Activated T-cell treated with anti-CD3 and anti-CD28 coated beads, Interleukin-2, amount 50 U/mL, for 72 hours (primary cell): Measurements from ENCODE around the gene SARDH. TPM values are rescaled to one million over a fixed set of nuclear protein-coding genes. Genes with fewer than 3 reads are reported as not detected.

Experiments
- ATAC-seq, 2 donors: fragments of 150-1000 bp; cut with Tn5 transposase; replicated peaks in 1 of 2; 2 replicates each; pipeline ENCODE4 v1.10.0; 2021; ENCODE audit warnings: moderate library complexity in 2 of 2, mild to moderate bottlenecking in 1 of 2
- DNase-seq, 2 donors: peaks; one replicate each; pipeline ENCODE4 v3.0.0; 2021 to 2022; ENCODE audit warnings: mixed read lengths in 1 of 2
- H3K27ac Mint-ChIP-seq: one replicate; pipeline ENCODE4 v1.8.0; 2022; ENCODE audit warnings: mild to moderate bottlenecking, moderate library complexity, mixed read lengths
- H3K27me3 Mint-ChIP-seq: one replicate; pipeline ENCODE4 v1.8.0; 2022; ENCODE audit warnings: low read depth, mixed read lengths
- H3K36me3 Mint-ChIP-seq, 2 donors: one replicate each; pipeline ENCODE4 v1.8.0; 2022; ENCODE audit warnings: mixed read lengths in 2 of 2, mild to moderate bottlenecking in 1 of 2; ENCODE audit not compliant: insufficient read depth in 2 of 2
- H3K4me1 Mint-ChIP-seq: one replicate; pipeline ENCODE4 v1.8.0; 2022; ENCODE audit warnings: low read depth, mixed read lengths
- H3K4me3 Mint-ChIP-seq, 2 donors: one replicate each; pipeline ENCODE4 v1.8.0; 2022; ENCODE audit warnings: mild to moderate bottlenecking in 2 of 2, mixed read lengths in 2 of 2, moderate library complexity in 2 of 2
- H3K9me3 Mint-ChIP-seq, 2 donors: one replicate each; pipeline ENCODE4 v1.8.0; 2022; ENCODE audit warnings: mixed read lengths in 2 of 2
- total RNA-seq, 2 donors: library from RNA; stranded (reverse); gene quantifications; one replicate each; pipeline ENCODE4 v1.2.3, GENCODE V29; 2022

SARDH gene
- total RNA-seq, 2 donors from 2014 or later: 1.6 to 4.7 TPM

GRCh38 chr9:133716564-133717112 lies 21.5 kb downstream of the SARDH start:
- no peak overlapping the region for H3K4me3 Mint-ChIP-seq
- peaks cover 0 to 3% of the 10 kb centered on the region in 2 donors for H3K36me3 Mint-ChIP-seq
- no peak for DNase-seq
- H3K27ac Mint-ChIP-seq: no peak overlapping the region
- H3K4me1 Mint-ChIP-seq: no peaks in the 10 kb centered on the region
- no peak for ATAC-seq
- peaks cover 5% of the 10 kb centered on the region for H3K27me3 Mint-ChIP-seq
- peaks cover 0 to 3% of the 10 kb centered on the region in 2 donors for H3K9me3 Mint-ChIP-seq

GRCh38 chr9:133715866-133716563 lies 22.1 kb downstream of the SARDH start:
- Mint-ChIP-seq H3K4me3 (no peak overlapping the region), H3K4me1 (no peaks in the 10 kb centered on the region), H3K9me3 (peaks cover 0 to 3% of the 10 kb centered on the region in 2 donors), H3K36me3 (peaks cover 0 to 3% of the 10 kb centered on the region in 2 donors), H3K27me3 (peaks cover 5% of the 10 kb centered on the region), H3K27ac (no peak overlapping the region)
- ATAC-seq (peak in 1 of 2 donors; percentile 29), DNase-seq (peak; percentile 23 to 29)

DNA sequence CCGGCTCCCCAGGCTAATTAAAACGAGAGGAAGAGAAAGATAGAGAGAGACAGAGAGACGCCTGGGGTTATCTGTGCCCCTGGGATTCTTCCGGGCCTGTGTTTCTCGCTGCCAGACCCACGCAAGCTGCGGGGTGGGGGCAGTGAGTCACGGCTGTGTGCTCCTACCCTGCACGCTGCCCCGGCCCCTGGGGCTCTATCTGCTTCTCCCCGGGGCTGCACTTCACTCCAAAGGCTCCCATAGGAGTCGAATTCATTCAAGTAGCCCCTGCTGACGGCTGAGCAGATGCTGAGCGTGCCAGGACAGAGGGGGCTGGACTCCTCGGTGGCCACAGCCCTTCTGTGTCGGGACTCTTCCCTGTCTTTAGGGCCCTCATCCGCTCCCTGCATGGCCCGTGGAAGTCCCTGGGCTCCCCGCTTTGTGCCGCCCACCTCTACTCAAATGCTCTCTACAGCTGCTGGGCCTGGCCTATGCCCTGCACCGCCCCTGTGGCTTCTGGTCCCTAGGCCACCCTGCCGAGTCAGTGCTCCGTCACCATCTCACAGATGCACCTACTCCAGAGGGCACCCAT lies 22.8 kb downstream of the SARDH start:
- Mint-ChIP-seq H3K4me3 (no peak overlapping the region), H3K27ac (no peak overlapping the region), H3K27me3 (peaks cover 5% of the 10 kb centered on the region), H3K36me3 (no peaks in the 10 kb centered on the region), H3K4me1 (no peaks in the 10 kb centered on the region), H3K9me3 (no peaks in the 10 kb centered on the region)
- ATAC-seq: no peak
- no peak for DNase-seq

- Mint-ChIP-seq H3K4me1 (no peaks in the 10 kb centered on the region), H3K36me3 (no peaks in the 10 kb centered on the region), H3K9me3 (no peaks in the 10 kb centered on the region), H3K27me3 (peaks cover 5% of the 10 kb centered on the region), H3K27ac (no peak overlapping the region), H3K4me3 (no peak overlapping the region)
- ATAC-seq (no peak), DNase-seq (no peak)
Observed at GRCh38 chr9:133714606-133715294, 23.4 kb downstream of the SARDH start.

GRCh38 chr9:133713960-133714495 lies 24.1 kb downstream of the SARDH start:
- Mint-ChIP-seq H3K27ac (no peak overlapping the region), H3K9me3 (no peaks in the 10 kb centered on the region), H3K27me3 (peaks cover 3% of the 10 kb centered on the region)

DNA sequence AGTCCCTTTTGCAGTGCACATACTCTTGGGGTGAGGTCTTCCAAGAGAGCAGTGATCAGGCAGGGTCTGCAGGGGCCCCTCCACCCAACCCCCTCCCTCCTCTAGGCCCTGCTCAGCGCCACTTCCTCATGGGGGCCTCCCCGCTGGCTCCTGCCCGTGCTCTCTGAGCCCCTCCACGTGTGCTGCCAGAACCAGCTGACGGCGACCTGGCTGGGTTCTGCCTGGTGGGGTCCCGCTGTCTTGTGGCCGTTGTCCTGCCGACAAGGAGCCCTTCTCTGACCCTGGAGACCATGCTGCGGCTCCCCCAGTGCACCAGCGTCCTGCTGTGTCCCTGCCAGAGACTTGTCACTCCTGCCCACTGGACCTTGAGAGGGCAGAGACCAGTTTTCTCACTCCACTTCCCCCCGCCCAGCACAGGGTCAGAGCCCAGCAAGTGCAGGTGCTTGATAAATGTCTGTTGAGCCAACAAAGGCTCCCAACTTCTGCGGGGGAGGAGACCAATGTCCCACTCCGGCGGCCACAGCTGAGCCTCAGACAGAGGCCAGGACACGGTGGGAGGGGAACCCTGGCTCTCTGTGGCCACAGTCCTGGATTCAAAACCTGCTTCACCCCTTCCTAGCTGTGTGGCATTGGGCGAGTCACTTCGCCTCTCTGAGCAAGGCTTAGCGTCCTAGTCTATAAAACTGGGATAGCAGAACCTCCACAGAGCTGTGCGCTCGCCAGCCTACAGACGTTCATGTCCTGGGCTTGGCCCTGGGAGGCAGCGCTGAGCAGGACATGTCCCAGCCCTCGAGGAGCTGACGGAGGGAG lies 24.8 kb downstream of the SARDH start:
- Mint-ChIP-seq H3K27me3 (no peaks in the 10 kb centered on the region), H3K4me3 (no peak overlapping the region), H3K9me3 (no peaks in the 10 kb centered on the region), H3K36me3 (no peaks in the 10 kb centered on the region), H3K4me1 (peaks cover 11% of the 10 kb centered on the region), H3K27ac (no peak overlapping the region)
- DNase-seq (no peak), ATAC-seq (no peak)

More at GRCh38 chr9:133713960-133714495, 24.1 kb downstream of the SARDH start:
- H3K4me3 Mint-ChIP-seq: no peak overlapping the region
- no peaks in the 10 kb centered on the region for H3K36me3 Mint-ChIP-seq
- ATAC-seq: no peak
- no peak for DNase-seq
- H3K4me1 Mint-ChIP-seq: peaks cover 7% of the 10 kb centered on the region

DNA sequence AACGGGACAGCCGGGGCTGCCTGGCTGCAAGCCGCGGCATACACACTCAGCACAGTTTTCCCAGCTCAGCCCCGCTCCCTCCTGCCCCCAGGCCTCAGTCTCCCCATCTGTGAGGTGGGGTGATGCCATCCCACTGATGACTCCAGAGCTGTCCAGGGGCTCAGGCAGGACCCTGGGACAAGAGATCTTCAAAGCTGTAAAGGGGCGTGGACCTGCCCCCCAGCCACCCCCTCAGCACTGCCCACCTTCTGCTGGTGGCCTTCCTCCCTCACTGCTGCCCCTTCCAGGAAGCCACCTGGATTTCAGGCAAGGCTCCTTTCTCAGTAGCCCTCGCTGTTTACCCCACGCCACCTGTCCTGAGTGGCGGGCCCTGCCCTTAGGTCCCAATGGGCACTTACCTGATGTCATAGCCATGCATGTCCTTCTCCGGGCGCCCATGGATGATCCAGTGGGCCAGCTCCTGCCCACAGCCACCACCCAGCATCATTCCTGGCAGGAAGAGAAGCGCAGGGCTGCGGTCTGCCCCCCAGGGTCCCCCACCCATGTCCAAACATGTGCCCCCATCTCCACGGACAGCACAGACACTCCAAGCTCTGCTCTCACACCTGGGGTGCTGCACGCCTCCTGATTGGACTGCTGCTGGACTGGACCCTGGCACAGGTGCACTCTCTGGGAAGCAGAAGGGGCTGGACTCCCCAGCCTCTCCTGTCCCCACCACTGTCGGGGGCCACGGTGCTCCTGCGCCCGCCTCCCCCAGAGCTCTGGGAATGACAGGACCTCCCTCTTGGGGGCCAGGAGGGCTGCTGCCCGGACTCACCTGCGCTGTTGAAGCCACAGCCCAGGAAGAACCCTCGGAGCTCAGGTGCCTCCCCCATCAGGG lies 25.7 kb downstream of the SARDH start:
- Mint-ChIP-seq H3K4me1 (peaks cover 12% of the 10 kb centered on the region), H3K27ac (no peak overlapping the region), H3K9me3 (no peaks in the 10 kb centered on the region), H3K27me3 (no peaks in the 10 kb centered on the region), H3K4me3 (no peak overlapping the region), H3K36me3 (no peaks in the 10 kb centered on the region)
- no peak for ATAC-seq
- no peak for DNase-seq

GRCh38 chr9:133711428-133712220 lies 26.5 kb downstream of the SARDH start:
- H3K4me1 Mint-ChIP-seq: peaks cover 20% of the 10 kb centered on the region
- no peak for DNase-seq
- no peak for ATAC-seq
- H3K4me3 Mint-ChIP-seq: no peak overlapping the region
- H3K36me3 Mint-ChIP-seq: no peaks in the 10 kb centered on the region
- no peak overlapping the region for H3K27ac Mint-ChIP-seq
- no peaks in the 10 kb centered on the region for H3K9me3 Mint-ChIP-seq
- H3K27me3 Mint-ChIP-seq: no peaks in the 10 kb centered on the region

DNA sequence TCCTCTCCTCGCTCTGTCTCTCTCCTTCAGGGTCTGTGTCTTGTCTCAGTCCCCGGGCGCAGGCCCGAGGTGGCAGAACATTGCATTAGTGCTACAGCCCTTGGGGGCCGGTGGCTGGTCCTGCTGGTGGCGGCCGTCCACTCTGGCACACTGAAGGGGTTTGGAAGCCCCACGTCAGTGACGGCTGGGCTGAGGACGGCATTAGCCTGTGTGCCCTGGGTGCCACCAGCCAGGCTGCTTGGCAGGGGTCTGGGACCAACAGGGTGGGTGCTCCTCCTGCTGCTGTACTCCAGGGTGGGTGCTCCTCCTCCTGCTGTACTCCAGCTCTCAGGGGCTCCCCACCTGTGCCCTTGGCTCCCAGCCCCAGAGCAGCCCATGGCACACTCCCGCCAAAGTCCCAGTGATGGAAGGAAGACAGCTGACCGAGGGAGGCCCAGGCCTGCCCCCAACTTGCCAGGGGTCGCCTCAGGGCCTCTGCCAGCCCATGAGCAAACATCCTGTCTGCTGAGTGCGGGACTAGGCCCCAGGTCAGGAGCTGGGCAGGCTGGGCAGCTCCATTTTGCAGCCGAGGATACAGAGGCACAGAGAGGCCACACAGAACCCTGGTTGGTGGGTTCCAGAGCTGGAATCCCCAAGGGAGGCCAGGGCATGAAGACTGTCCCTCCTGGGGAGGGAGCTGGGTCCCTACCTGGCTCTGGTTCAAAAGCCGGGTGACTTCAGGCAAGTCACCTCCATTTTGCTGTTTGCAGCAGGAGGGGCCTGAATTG lies 27.3 kb downstream of the SARDH start:
- Mint-ChIP-seq H3K27me3 (no peaks in the 10 kb centered on the region), H3K27ac (no peak overlapping the region), H3K9me3 (no peaks in the 10 kb centered on the region), H3K4me3 (no peak overlapping the region), H3K4me1 (peaks cover 28% of the 10 kb centered on the region), H3K36me3 (no peaks in the 10 kb centered on the region)
- DNase-seq (no peak), ATAC-seq (no peak)

GRCh38 chr9:133709691-133710571 lies 28.2 kb downstream of the SARDH start:
- Mint-ChIP-seq H3K36me3 (no peaks in the 10 kb centered on the region), H3K27ac (no peak overlapping the region)

More at GRCh38 chr9:133709691-133710571, 28.2 kb downstream of the SARDH start:
- DNase-seq: no peak
- H3K9me3 Mint-ChIP-seq: no peaks in the 10 kb centered on the region
- H3K27me3 Mint-ChIP-seq: no peaks in the 10 kb centered on the region
- no peak for ATAC-seq
- H3K4me1 Mint-ChIP-seq: peaks cover 28% of the 10 kb centered on the region
- H3K4me3 Mint-ChIP-seq: no peak overlapping the region
